GM18951 (cell line): ENCODE data around the gene ATP8B3.

Source experiments
- POLR2A ChIP-seq: IDR thresholded peaks from 4 replicates; pipeline ENCODE4 v1.6.1; 2011; ENCODE audit warnings: mild to moderate bottlenecking; ENCODE audit not compliant: insufficient read length, insufficient read depth; ENCODE audit errors: extremely low read depth
- in situ Hi-C: fragments of 300-500 bp; cut with MboI; formaldehyde crosslinking; loops from one replicate; pipeline ENCODE4 v1.12.0; 2022; ENCODE audit warnings: low sequenced_read_pairs, mixed read lengths, inconsistent platforms; ENCODE audit not compliant: unreplicated experiment

ATP8B3 gene

DNA sequence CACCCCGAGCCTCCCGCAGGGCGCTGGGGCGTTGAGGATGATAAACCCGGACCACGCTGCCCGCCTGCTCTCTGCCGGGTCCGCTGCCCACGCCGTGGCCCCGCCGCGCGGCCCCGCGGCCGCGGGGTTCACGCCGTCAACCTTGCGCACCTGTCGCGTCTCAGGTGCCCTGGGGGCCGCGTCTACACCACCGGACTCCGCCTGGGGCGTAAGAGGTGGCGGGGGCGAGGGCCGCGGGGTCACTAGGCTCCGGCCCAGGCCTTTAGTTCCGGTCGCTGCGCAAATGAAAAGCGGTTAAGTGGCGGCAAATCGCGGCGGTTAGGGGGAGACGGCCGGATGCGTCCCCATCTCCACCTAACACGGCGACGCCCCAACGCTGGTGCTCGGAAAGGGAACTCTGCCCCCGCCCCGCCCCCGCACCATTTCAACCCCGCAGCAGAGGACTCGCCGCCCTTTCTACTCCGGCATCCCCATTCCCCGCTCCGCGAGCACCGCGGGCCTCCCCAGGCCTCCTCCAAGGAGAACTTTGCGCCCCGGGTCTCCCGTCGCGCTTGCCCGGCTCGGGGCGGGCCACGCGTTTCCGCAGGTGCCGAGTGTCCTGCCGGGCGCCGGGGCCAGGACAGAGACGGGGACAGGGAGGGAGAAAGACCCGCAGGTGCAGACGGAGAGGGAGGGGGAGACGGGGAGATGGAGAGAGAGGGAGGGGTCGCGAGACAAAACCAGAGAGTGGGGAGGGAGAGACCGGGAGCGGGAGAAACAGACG, 54.4 kb downstream of the ATP8B3 start:
- no peak for TF ChIP-seq POLR2A
- in situ Hi-C loops, result no loop called here

DNA sequence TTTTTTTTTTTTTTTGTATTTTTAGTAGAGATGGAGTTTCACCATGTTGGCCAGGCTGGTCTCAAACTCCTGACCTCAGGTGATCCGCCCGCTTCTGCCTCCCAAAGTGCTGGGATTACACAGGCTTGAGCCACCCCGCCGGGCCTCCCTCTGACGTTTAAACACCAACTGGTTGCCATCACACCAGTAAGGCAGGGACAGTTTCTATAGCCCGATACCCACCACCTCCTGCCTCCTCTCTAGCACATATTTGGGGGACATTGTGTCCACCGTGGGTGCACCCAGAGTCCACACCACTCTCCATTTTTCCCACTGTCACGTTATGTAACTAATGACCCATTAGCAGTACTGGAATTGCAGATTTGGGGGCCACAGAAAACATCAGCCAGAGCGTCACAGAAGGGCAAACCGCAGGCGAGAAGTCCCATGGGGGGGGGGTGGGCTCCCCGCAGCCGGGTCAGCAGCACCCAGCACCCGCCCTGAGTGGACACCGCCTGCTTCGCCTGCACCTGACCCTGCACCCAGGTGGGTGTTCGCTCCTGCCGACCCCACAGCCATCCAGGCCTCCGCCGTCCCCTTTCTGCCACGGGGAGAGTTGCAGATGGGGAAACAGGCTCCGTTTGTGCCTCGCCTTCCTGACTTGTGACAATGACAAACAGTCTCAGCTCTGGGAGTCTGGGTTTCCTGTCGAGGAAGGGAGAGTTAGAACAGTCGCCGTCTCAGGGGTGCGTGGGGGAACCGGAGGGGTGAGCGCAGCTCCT, 55.2 kb downstream of the ATP8B3 start:
- in situ Hi-C loops, result no loop called here
- no peak for TF ChIP-seq POLR2A

DNA sequence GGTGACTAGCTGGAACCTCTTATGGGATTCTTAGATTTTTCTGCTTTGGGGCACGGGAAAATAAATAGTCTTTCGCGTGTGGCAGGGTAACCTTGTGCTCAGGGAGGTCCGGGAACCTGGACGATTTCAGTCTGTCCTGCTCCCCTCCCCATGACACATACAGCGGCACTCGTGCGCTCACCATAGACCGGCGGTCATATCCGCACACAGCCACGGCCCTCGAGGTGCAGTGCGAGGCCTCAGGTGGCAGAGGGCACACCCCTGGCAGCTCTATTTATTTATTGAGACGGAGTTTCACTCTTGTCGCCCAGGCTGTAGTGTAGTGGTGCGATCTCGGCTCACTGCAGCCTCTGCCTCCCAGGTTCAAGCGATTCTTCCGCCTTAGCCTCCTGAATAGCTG, 55.8 kb downstream of the ATP8B3 start:
- TF ChIP-seq POLR2A, result no peak

DNA sequence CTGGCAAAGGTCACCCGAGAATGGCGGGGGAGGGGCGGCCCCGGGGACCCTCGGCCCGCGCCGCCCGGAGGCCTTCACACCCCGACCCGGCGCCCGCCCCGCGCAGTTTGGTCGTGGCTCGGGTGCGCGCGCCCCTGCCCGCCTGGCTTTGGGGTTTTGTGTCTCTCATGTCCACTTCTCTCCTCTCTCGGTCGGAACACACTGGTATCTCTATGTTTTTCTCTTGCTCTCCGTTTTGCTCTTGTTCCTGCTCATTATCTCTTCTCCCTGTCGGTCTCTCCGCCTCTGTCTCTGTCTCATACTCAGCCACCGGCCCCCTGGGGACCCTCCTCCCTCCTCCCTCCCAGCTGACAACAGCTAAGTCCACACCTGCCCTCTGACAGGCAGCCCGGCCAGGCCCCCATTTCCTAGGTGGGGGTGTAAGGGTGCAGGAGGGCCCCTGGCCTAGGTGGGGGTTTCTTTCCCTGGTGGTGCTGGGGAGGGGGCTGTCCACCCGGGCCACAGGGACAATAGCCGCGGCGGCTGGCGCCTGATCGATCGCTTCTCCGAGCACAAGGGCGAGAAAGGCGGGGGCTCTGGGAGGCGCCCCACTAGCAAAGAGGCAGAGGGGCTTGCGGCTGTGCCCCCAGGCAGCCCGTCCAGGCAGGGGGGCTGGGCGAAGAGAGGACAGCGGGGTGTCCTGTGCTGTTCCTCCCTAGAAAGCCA, 56.5 kb downstream of the ATP8B3 start:
- in situ Hi-C loops, result no loop called here
- TF ChIP-seq POLR2A, result no peak

More for the DNA sequence above, 55.8 kb downstream of the ATP8B3 start:
- in situ Hi-C loops, result no loop called here

DNA sequence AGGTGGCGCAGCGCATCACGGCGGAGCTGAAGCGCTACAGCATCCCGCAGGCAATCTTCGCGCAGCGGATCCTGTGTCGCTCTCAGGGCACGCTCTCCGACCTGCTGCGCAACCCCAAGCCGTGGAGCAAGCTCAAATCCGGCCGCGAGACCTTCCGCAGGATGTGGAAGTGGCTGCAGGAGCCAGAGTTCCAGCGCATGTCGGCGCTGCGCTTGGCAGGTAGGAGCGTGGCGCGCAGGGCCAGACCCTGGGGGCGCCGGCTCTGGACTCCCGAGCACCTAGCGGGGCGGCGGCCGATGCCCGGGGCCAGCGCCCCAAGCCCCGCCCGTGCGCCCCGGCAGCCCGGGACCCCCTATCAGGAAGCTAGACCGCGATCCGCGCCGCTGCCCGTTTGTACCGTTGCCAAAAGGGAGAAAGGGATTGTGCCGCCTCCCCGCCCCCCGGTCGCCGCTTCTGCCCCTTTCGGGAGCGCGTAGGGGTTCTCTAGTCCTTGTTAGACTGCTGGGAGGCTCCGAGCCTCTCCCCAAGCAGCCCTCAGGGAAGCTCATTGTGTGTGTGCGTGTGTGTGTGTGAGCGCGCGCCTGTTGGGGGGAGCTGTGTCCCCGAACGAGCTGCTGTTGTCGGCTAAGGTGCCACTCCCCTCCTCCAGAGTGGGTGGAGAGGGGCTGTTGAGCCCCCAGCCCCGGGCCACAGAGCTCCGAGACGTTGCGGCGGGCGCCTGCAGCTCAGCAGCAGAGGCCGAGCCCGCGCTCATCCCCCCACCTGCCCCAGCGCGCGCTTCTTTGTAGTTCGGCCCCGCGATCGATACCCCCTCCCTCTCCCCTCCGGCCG, 57.2 kb downstream of the ATP8B3 start:
- TF ChIP-seq POLR2A, result no peak
- in situ Hi-C loops, result no loop called here

DNA sequence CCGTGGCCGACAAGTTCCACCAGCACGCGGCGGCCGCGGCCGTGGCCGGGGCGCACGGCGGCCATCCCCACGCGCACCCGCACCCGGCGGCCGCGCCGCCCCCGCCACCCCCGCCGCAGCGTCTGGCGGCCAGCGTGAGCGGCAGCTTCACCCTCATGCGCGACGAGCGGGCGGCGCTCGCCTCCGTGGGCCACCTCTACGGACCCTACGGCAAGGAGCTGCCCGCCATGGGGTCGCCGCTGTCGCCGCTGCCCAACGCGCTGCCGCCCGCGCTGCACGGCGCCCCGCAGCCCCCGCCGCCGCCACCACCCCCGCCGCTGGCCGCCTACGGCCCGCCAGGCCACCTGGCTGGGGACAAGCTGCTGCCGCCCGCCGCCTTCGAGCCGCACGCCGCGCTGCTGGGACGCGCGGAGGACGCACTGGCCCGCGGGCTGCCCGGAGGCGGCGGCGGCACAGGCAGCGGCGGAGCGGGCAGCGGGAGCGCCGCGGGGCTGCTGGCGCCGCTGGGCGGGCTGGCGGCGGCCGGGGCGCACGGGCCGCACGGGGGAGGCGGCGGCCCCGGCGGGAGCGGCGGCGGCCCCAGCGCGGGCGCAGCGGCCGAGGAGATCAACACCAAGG, 57.9 kb downstream of the ATP8B3 start:
- no peak for TF ChIP-seq POLR2A
- in situ Hi-C loops, result no loop called here

DNA sequence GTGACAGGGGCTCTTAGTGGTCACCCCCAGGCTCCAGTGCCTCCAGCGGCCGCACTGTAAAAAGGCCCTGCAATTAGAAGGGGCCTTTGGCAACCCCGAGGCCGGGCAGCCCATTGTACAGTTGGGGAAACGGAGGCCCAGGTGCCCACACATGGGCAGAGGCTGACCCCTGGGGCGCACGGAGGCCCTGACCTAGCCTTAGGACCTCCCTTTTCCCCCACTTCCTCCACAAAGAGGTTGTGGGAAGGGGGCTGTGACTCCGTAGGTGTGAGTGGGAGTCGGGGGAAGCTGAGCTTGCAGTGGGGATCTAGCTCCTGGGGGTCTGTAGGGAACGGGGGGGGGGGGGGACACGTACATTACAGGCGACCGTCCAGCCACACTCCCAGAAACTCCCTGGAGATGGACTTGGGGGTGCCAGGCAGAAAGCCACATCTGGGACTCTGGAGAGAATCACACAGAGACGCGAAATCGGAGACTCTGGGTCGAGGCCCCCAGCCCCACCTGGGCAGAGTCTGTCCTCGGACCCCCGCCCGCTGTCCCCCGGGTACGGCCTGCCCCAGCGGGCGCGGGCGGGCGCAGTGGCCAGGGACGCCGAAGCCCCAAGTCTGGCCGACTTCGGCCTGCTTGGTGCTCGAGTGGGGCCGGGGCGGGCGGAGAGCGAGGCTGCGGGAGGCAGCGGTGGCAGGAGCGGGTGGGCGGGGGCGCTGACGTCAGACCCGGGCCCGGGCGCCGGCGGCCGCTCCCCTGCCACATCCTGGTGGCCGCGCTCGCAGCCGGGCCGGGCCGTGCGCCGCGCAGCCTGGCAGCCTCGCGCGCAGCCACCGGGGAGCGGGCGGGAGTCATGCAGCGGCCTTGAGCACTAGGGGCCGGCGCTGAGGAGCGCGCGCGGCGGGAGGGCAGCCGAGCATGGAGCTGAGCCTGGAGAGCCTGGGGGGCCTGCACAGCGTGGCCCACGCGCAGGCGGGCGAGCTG, 59.0 kb downstream of the ATP8B3 start, which contains the start of gene ONECUT3:
TSS of gene ONECUT3 (plus strand) at position 750 of the 972 bp plus-strand sequence. CDS start at position 907, 157 bp downstream.
- TF ChIP-seq POLR2A, result no peak
- in situ Hi-C loops, result no loop called here

DNA sequence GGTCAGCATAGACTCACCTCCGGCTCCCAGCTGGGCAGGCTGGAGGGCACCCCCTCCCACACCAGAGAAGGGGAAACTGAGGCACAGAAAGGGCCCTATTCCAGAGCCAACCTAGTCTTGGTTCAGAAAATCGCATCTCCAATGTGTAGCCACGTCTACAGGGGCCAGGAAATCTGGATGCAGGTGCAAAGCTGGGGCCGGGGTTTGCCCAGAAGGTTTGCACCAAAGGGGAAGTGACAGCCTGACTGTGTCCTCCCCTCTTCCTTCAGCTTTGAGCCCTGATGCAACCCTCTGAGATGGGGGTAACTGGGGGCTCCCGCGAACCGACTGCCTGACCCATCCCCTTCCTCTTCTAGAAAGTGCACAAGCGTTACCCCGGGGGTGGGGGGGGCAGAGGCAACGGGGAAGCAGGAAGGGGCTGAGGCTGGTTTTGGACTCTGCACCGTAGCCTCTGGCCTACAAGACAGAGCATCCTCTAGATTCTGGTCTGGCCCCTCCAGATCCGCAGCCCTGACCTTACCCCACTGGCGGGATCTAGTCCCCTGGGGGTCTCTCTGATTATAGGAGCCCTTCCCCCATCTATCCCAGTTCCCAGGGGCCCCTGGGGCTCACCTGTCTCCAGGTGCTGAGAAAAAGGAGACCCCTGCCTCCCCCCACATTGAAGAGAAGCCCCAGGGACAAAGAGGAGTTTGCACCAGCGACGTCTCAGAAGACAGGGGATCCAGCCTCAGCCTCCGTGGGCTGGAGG, 59.9 kb downstream of the ATP8B3 start:
- no peak for TF ChIP-seq POLR2A
- in situ Hi-C loops, result no loop called here

DNA sequence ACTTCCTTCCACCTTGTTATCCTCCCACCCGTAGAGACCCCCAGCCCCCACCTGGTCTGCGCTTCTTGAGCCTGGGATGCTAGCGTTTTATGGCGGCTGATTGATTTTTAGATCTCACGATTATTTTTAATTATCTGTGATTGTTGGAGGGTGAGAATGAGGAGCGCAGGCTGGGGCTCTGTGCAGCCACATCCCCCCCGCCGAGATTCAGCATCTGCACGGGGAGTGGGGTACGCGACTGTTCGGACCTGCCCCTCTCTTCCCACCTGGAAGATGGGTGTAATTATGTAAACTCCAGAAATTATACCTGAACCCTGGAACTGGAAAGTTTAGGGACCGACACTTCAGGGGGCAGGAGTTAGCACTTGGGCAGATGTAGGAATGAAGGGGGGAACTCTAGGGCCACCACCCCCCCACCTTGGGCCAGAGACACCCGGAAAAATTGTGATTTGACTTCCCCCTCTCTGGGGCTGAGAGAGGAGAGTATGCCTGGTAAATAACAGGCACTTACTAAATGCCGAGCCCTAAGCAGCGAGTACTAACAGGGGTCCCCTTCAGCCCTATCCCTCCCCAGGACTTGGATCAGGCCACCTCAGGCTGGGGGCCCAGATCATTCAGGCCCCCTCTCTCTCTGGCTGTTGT, 60.6 kb downstream of the ATP8B3 start:
- TF ChIP-seq POLR2A, result no peak
- in situ Hi-C loops, result no loop called here

DNA sequence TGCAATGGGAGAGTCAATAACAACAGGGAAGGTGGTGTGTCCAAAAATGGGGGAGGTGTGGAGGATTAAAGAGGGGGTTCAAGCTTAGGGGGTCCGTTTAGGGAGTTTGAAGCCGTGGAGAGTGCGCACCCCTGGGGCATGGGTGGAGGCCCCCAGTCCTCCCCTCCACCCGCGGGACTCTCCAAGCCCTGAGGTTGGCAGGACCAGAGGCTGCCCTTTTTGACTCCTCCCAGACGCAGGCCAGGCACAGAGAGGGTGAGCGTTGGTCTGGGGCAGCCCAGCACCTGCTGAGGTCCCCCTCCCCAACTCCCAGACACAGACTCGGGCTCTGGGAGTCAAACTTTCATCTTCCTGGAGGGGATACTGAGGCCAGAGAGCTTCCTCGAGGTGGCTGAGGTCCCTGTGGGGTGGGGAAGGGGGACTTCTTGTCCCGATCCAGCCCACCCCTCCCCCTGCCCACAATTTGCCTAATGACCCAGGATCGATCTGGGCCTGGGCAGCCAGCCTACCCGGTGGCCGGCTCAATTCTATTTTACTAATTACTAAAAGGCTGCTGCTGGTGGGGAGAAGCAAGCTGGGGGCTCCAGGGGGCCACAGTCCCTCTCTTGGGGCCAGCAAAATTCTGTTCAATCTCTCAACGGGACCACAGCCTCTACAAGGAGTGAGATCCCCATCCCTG, 61.6 kb downstream of the ATP8B3 start:
- in situ Hi-C loops, result no loop called here
- TF ChIP-seq POLR2A, result no peak
